NCI-H510A treated with DMSO at 0.1 percent for 48 hours (cell line): ENCODE data around the gene TEAD4.

Source experiments
- DNase-seq: peaks from one replicate; lab custom pipeline; 2025; lab: John Stamatoyannopoulos, UW

The TEAD4 gene

GRCh38 chr12:3032770-3033538 lies 73.8 kb downstream of the TEAD4 start:
- DNase-seq = no peak

- no peak for DNase-seq
Measured at GRCh38 chr12:3033539-3033867, 74.3 kb downstream of the TEAD4 start.

DNA sequence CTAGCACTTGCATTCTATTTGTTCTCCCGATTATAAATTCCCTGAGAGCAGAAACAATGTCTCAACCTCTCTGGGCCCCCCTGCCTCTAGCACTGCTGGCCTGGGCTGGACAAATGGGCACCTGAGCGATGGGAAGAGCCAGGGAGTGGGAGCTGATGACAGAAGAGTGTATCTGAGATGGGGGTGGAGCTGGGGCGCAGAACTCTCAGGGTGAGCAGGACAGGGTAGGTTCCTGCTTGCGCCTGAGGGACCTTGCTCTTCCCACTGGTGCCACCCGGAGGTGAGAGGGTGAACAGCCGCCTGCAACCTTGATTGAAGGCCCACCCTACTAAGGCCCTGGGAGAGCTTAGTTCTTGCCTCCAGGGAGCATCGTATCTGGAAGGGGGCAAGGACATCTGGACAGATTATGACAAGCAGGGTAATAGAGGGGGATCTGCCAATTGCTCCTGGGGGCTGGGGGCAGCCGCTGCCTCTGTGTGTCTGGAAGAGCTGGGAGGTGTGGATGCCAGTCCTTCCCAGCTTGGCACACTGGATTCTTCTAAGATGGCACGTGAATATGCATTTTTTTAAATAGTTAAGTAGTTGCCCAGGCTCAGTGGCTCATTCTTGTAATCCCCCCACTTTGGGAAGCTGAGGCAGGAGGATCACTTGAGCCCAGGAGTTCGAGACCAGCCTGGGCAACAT lies 75.0 kb downstream of the TEAD4 start:
- peak; percentile 62 for DNase-seq

GRCh38 chr12:3035171-3035570 lies 76.0 kb downstream of the TEAD4 start:
- no peak for DNase-seq

DNA sequence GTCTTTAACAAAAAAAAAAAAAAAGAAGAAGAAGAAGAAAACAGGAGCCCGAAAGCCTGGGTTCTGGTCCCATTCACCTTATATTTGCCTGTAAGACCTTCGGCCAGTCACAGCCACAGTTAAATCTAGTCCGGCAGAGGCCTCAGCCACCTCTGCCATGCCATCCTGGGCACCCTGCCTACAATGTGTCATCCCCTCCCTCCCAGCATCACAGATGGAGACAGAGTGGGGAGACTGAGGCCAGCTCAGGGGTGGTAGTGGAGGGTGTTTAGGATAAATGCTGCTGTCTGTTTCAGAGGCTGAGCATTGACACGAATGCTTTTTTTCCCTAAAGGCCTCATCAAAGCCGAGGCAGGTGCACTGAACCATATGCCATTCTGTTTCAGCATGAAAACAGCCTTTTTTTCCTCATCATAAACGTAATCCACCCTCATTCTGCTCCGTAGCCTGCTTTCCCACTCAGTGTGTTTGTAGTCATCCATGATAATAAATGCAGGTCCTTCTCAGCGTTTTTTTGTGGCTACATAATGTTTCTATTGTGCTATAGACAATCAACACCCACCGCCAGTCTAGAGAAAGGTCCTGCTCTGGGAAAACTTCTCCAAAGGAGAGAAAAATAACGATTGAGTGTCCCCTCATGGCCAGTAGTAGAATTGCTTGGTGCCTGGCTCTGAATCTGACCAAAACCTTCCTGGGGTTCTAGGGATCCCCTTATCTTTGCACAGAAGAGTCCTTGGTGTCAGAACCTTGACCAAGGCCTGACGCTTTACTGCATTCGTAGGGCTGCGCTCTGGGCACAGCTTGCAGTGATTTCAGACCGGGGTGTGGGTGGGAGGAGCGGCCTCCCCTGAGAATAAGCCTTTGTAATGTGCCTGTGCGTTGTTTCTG lies 76.9 kb downstream of the TEAD4 start:
- DNase-seq = no peak

DNA sequence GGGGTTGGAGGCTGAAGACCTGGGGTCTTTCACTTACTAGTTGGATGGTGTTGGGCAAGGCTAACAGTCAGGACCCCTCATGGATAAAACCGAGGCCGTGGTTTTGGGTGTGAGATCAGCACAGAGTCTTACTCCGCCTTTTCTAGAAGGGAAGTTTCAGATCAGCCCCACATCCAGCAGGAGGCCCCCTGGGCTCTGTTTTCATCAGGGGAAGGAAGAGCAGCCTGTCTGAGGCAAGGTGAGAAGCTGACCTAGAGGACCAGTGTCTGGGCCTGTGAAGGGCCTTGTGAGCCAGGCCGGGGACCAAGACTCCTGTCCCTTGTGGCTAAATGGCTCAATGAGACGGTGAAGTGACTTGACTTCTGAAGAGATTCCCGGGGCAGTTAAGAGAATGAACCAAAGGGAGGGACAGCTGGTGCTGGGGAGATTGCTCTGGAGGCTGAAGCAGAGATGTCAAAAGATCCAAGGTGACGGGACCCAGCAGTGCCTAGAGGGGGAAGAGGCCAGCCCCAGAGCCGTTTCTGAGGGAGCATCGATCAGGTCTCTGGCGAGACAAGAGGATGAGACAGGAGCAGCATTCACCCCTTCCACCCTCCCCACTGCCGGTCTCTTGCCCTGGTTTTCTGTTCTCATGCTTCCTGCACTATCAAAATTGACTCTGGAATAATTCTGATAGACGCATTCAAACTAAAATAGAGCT lies 77.9 kb downstream of the TEAD4 start:
- DNase-seq = no peak

DNA sequence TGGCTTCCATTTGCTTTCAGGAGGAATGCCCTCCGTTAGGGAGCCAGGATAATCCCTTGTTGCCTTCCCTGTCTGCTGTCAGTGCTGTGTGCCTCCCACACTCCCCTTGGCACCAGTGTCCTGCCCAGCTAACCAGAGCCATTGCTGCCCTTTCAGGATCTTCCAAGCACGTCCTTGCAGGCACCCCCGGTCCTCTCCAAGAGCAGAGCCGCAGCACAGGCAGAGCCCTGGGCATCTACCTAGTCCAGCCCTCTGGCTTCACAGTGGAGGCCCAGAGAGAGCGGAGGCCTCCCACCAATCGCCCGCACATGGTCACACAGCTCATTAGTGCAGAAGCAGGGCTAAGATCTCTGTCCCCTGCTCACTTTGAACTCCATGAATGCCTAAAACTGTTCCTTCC lies 79.0 kb downstream of the TEAD4 start:
- DNase-seq = no peak

GRCh38 chr12:3038926-3039510 lies 79.8 kb downstream of the TEAD4 start:
- no peak for DNase-seq

GRCh38 chr12:3040026-3040656 lies 80.9 kb downstream of the TEAD4 start:
- DNase-seq = no peak

DNA sequence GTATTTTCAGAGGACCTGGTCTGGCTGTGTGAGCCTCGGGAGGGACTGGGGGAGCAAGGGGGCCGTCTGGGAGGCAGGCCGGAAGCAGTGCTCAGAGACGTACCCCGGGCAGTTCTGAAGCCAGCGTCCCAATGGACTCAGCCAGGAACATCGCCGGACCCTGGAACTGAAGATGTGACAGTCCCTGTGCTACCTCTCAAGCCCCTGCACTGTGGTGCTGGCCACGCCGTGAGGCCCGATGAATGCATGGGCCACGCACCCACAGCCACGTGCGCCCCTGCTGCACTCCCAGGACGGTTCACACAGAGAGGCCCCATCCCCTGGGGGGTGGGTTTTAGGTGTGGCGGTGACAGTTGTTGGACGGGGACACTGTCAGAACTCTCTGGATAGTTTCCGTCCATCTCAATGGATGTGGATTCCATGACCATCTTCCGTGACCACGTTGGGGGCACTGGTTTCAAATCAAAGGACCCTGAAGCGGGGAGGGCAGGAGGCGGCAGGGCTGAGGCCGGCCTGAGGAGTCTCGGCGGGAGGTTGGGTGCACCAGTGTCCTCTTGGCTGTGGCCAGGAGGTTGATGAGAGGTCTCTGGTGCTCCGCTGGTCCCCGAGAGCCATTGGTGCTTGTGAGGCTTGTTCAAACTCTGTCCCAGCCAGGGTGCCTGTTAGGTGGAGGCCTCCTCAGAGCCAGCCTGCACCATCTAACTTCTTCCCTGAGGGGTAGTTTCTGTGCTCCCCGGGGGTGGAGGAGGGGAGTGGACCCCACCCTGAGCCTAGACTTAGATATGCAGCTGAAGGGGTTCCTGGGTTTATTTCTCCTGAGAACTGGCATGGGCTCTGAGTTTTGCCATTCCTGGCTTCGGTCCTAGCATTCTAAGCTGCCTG lies 81.7 kb downstream of the TEAD4 start:
- no peak for DNase-seq

DNA sequence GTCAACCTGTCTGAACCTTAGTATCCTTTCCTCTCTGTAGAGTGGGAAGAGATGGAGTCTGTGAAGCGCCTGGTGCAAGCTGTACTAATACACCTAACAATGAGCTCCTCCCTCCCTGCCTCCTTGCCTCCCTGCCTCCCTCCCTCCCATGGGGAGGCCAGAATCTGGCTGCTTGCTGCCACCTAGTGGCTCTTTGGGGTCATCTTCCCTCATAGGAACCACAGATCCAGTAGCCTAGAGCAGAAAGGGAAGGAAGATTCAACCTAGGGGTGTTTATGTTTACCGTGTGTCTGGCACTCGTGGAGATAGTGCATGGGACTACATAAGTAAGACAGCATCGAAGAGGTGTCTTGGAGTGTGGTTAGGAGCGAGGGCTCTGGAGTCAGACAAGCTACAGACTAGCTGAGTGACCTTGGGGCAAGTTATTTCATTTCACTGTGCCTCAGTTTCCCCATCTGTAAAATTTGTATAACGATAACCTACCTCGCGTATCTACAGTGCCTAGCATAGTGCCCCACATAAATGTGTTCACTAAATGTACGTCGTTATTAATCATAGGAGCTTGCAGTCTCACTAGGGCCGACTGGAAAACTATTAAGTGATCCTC lies 82.5 kb downstream of the TEAD4 start:
- DNase-seq = peak; percentile 90

GRCh38 chr12:3042394-3042793 lies 83.2 kb downstream of the TEAD4 start:
- DNase-seq = no peak

- no peak for DNase-seq
Measured at GRCh38 chr12:3042826-3043225, 83.6 kb downstream of the TEAD4 start.

GRCh38 chr12:3043406-3043805 lies 84.2 kb downstream of the TEAD4 start:
- no peak for DNase-seq

DNA sequence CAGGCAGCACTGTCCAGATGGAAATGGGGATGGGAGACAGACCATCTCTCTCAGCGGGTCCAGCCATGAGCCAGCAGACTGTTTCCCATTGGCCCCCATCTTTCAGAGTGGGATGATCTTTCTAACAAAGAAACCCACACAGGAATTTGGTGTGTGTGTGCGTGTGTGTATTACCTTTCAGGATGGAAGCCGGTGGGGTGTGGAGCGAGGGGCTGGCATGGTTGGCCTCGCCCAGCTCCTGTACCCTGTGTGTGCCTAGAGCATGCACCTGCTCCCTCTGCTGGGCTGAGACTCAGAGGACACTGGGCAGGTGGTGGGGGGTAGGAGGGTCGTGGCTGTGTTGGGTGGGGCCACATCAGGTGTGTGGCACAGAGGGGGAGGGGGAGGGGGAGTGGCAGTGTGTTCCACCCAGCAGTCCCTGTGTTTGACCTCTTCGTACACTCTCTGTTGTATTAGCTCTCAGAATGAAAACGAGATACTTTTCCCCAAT lies 85.0 kb downstream of the TEAD4 start:
- DNase-seq = no peak

- no peak for DNase-seq
Measured at GRCh38 chr12:3045494-3045893, 86.3 kb downstream of the TEAD4 start.

DNA sequence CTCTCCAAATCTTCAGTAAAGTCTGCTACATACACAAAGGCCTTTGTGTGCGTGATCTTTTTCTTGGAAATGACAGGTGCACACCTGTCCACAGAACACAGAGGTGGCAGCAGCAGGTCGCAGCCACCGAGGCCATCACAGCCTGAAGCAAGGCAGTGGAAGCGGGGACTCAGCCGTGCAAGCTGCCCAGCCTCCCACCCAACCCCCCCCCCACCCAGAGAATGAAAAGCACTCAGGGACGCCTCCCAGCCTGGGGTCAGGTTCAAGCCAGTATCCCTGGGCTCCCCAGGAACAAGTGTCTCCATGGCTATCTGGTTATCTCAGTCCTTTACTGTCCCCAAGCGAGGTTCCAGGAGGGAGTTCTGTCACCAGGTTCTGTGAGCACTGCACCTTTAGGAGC lies 86.8 kb downstream of the TEAD4 start:
- DNase-seq = no peak

DNA sequence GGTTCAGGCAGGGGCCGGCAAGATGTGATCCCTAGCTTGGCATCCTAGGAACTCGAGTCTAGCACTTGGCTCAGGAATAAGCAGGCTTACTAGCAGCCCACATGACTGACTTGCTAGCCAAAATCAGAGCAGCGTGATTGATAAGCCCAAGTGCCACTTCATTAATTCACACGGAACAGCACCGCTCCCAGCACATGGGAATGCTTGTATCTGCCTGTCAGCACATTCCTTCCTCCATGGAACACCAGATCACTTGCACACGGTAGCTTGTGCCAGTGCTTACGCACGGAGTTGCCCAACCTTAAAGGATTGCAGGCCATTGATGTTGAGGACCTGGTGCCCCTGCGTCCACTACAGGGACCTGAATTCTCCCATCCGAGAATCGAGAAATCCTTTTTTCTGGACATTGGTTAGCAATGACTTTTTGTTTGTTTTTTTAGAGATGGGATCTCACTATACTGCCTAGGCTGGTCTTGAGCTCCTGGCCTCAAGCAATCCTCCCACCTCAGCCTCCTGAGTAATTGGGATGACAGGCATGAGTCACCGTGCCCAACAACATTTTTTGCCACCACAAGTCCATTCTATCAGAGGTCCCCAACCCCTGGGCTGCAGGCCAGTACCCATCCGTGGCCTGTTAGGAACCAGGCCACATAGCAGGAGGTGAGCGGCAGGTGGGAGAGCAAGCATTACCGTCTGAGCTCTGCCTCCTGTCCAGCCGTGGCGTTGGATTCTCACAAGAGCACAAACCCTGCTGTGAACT lies 87.4 kb downstream of the TEAD4 start:
- no peak for DNase-seq

DNA sequence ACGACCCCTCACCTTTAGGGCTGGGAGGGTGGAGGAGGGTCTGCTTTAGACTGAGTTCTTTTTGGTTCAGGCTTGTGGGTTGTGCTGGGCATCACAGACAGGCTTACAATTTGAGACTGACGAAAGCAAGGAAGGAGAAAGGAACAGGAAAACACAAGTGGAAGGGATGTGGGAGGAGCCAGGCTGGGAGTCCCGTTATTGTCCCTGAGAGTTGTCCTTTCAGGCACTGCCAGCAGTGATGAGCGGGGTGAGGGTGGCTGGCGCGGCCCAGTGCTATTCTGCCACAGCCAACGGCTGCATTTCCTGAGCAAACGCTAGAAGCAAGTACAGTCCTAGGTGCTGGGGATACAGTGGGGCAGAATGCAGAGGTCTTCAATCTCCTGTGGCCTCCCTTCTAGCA lies 88.8 kb downstream of the TEAD4 start:
- DNase-seq = no peak
